Smooth muscle cell (in vitro differentiated cells): ENCODE results near the gene SLC23A3. TPM values are rescaled to one million over a fixed set of nuclear protein-coding genes. Genes with fewer than 3 reads are reported as not detected.
A peak's percentile ranks its signal among the peaks of the same experiment; 100 is the strongest.

Experiments used
- DNase-seq: peaks from one replicate; lab custom pipeline; 2025; ENCODE audit not compliant: unreplicated experiment; lab: John Stamatoyannopoulos, UW
- H2AFZ ChIP-seq: fragments of 200-600 bp; sonication (generic); 2 replicates; pipeline ENCODE4 v1.6.0; 2016; ENCODE audit warnings: antibody characterized with exemption, low read depth, mild to moderate bottlenecking
- H3F3A ChIP-seq: fragments of 200-600 bp; sonication (generic); 2 replicates; pipeline ENCODE4 v1.6.0; 2017; ENCODE audit warnings: antibody characterized with exemption, low read depth
- H3K27ac ChIP-seq: fragments of 200-600 bp; sonication (generic); 2 replicates; pipeline ENCODE4 v1.5.1; 2016; ENCODE audit warnings: low read depth, mild to moderate bottlenecking
- H3K27me3 ChIP-seq: fragments of 200-600 bp; sonication (generic); 2 replicates; pipeline ENCODE4 v1.6.1; 2016; ENCODE audit warnings: low read depth, mild to moderate bottlenecking
- H3K36me3 ChIP-seq: fragments of 200-600 bp; sonication (generic); 2 replicates; pipeline ENCODE4 v1.5.1; 2016; ENCODE audit warnings: low read depth
- H3K4me1 ChIP-seq: fragments of 200-600 bp; sonication (generic); 2 replicates; pipeline ENCODE4 v1.5.1; 2016; ENCODE audit warnings: low read depth
- H3K4me2 ChIP-seq: fragments of 200-600 bp; sonication (generic); 2 replicates; pipeline ENCODE4 v1.6.0; 2016; ENCODE audit warnings: mild to moderate bottlenecking
- H3K4me3 ChIP-seq: fragments of 200-600 bp; sonication (generic); 2 replicates; pipeline ENCODE4 v1.5.1; 2016; ENCODE audit warnings: mild to moderate bottlenecking
- H3K79me2 ChIP-seq: fragments of 200-600 bp; sonication (generic); 2 replicates; pipeline ENCODE4 v1.6.0; 2016; ENCODE audit warnings: low read depth, mild to moderate bottlenecking
- H3K9ac ChIP-seq: fragments of 200-600 bp; sonication (generic); 2 replicates; pipeline ENCODE4 v1.6.0; 2016; ENCODE audit warnings: low read depth
- H3K9me3 ChIP-seq: fragments of 200-600 bp; sonication (generic); replicated peaks from 2 replicates; pipeline ENCODE4 v1.5.1; 2016; ENCODE audit warnings: low read depth
- H4K20me1 ChIP-seq: fragments of 200-600 bp; sonication (generic); 2 replicates; pipeline ENCODE4 v1.6.0; 2016; ENCODE audit warnings: low read depth
- WGBS: methylation state at CpG from one replicate; pipeline ENCODE4 v1.1.7; 2016; ENCODE audit warnings: low lambda C conversion rate; 5-methylcytosine and 5-hydroxymethylcytosine counted together
- polyA plus RNA-seq: library from polyadenylated mRNA; unstranded; fragments of >200 nt; fragmentation: Nextera tagmentation; extraction: Ambion mirVana; gene quantifications from 2 replicates; pipeline ENCODE4 v1.2.1, GENCODE V29; 2016
- total RNA-seq: library from RNA; depleted of rRNA; stranded (reverse); fragments of >200 nt; gene quantifications from 2 replicates; pipeline ENCODE4 v1.2.3, GENCODE V29; 2014
- TF ChIP-seq, protein P1 (sequence below): fragments of 200-600 bp; sonication (generic); IDR thresholded peaks from 2 replicates; pipeline ENCODE4 v1.5.1; 2017; ENCODE audit warnings: borderline replicate concordance, mild to moderate bottlenecking, antibody characterized with exemption; ENCODE audit not compliant: insufficient read depth, poor library complexity, severe bottlenecking

The SLC23A3 gene
- total and polyA plus RNA-seq, 2 experiments from 2014 or later = not detected

- WGBS = 45% methylated on average over 14 of the region's 22 CpGs
- no peaks in the 10 kb centered on the region for H3K27me3 ChIP-seq
- H3K9ac ChIP-seq = peak overlapping the region; percentile 80
- H4K20me1 ChIP-seq = no peaks in the 10 kb centered on the region
- H3K27ac ChIP-seq = peak overlapping the region; percentile 87
- TF ChIP-seq, protein P1, sequence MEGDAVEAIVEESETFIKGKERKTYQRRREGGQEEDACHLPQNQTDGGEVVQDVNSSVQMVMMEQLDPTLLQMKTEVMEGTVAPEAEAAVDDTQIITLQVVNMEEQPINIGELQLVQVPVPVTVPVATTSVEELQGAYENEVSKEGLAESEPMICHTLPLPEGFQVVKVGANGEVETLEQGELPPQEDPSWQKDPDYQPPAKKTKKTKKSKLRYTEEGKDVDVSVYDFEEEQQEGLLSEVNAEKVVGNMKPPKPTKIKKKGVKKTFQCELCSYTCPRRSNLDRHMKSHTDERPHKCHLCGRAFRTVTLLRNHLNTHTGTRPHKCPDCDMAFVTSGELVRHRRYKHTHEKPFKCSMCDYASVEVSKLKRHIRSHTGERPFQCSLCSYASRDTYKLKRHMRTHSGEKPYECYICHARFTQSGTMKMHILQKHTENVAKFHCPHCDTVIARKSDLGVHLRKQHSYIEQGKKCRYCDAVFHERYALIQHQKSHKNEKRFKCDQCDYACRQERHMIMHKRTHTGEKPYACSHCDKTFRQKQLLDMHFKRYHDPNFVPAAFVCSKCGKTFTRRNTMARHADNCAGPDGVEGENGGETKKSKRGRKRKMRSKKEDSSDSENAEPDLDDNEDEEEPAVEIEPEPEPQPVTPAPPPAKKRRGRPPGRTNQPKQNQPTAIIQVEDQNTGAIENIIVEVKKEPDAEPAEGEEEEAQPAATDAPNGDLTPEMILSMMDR = no peak
- peaks cover 5% of the 10 kb centered on the region for H3F3A ChIP-seq
- peak overlapping the region; percentile 96 for H3K4me3 ChIP-seq
- H3K79me2 ChIP-seq = no peaks in the 10 kb centered on the region
- H3K36me3 ChIP-seq = no peaks in the 10 kb centered on the region
- DNase-seq = no peak
- H3K4me1 ChIP-seq = no peaks in the 10 kb centered on the region
- H3K4me2 ChIP-seq = peak overlapping the region; percentile 81
- H3K9me3 ChIP-seq = no peaks in the 10 kb centered on the region
- H2AFZ ChIP-seq = no peak overlapping the region
These were observed 37.5 kb upstream of the SLC23A3 start for GRCh38 chr2:219207134-219207883.

- Histone ChIP-seq H3K79me2 (no peaks in the 10 kb centered on the region), H3K27me3 (no peaks in the 10 kb centered on the region), H3K4me3 (peak within 1 kb of the TSS; percentile 96), H3K36me3 (no peaks in the 10 kb centered on the region), H3K9me3 (no peaks in the 10 kb centered on the region), H2AFZ (peak within 1 kb of the TSS; percentile 63), H4K20me1 (no peaks in the 10 kb centered on the region), H3F3A (peaks cover 5% of the 10 kb centered on the region), H3K27ac (peak within 1 kb of the TSS; percentile 87), H3K9ac (peak within 1 kb of the TSS; percentile 80), H3K4me2 (peak within 1 kb of the TSS; percentile 81), H3K4me1 (no peaks in the 10 kb centered on the region)
- WGBS = 1% methylated on average over 60 of the region's 76 CpGs
- TF ChIP-seq, protein P1 = no peak
- peak; percentile 99 for DNase-seq
These were observed 36.7 kb upstream of the SLC23A3 start, which contains the start of gene ZFAND2B for GRCh38 chr2:219206328-219207133. Gene ZFAND2B, plus strand, starts transcription at chr2:219206782. Its CDS starts 206 bp downstream, at chr2:219206988.

- TF ChIP-seq, protein P1 = no peak
- H3K9me3 ChIP-seq = no peaks in the 10 kb centered on the region
- no peaks in the 10 kb centered on the region for H3K36me3 ChIP-seq
- peak overlapping the region; percentile 96 for H3K4me3 ChIP-seq
- H3K79me2 ChIP-seq = no peaks in the 10 kb centered on the region
- no peaks in the 10 kb centered on the region for H3K4me1 ChIP-seq
- H3K9ac ChIP-seq = peak overlapping the region; percentile 80
- no peaks in the 10 kb centered on the region for H4K20me1 ChIP-seq
- H2AFZ ChIP-seq = peak overlapping the region; percentile 21
- no peak for DNase-seq
- peaks cover 5% of the 10 kb centered on the region for H3F3A ChIP-seq
- peak overlapping the region; percentile 87 for H3K27ac ChIP-seq
- 30% methylated on average over 7 of the region's 7 CpGs for WGBS
- H3K4me2 ChIP-seq = peak overlapping the region; percentile 81
- no peaks in the 10 kb centered on the region for H3K27me3 ChIP-seq
These were observed 36.1 kb upstream of the SLC23A3 start for GRCh38 chr2:219205981-219206327.
